ENCODE measurements around the gene CYBB. TPM values are rescaled to one million over a fixed set of nuclear protein-coding genes. Genes with fewer than 3 reads are reported as not detected.

CYBB gene
- total RNA-seq, 4 donors from 2014 or later: 2.6 to 5.8 (median 3.3) TPM

GRCh38 chrX:37752936-37753335 is 26.9 kb upstream of the CYBB start:
- H3K4me3 ChIP-seq (ENCODE audit: low read depth, poor library complexity, severe bottlenecking): no peak overlapping the region
- no peak for DNase-seq (ENCODE audit: low spot score in 2 of 2)
- TF ChIP-seq CTCF (IDR thresholded peaks at IDR 0.05) (no peak), POLR2A (IDR thresholded peaks at IDR 0.05) (no peak)
- intact Hi-C loops (cut with DNase I; ENCODE audit: low total_unique reads): no loop called here

- TF ChIP-seq POLR2A (IDR thresholded peaks at IDR 0.05) (no peak), CTCF (IDR thresholded peaks at IDR 0.05) (no peak)
- intact Hi-C loops (cut with DNase I; ENCODE audit: low total_unique reads): no loop called here
- H3K4me3 ChIP-seq (ENCODE audit: low read depth, poor library complexity, severe bottlenecking): no peak overlapping the region
- no peak for DNase-seq (ENCODE audit: low spot score in 2 of 2)
- WGBS, 2 donors: 83 to 90% methylated on average over 2 of the region's 2 CpGs
These were observed 26.5 kb upstream of the CYBB start for GRCh38 chrX:37753384-37753783.

GRCh38 chrX:37754516-37754915 is 25.3 kb upstream of the CYBB start:
- intact Hi-C loops (cut with DNase I; ENCODE audit: low total_unique reads): no loop called here
- TF ChIP-seq POLR2A (IDR thresholded peaks at IDR 0.05) (no peak), CTCF (IDR thresholded peaks at IDR 0.05) (no peak)
- DNase-seq (ENCODE audit: low spot score in 2 of 2): no peak
- 69 to 89% methylated on average over 2 of the region's 2 CpGs for WGBS, 2 donors
- H3K4me3 ChIP-seq (ENCODE audit: low read depth, poor library complexity, severe bottlenecking): no peak overlapping the region

GRCh38 chrX:37755025-37755424 is 24.8 kb upstream of the CYBB start:
- no peak overlapping the region for H3K4me3 ChIP-seq (ENCODE audit: low read depth, poor library complexity, severe bottlenecking)
- intact Hi-C loops (cut with DNase I; ENCODE audit: low total_unique reads): no loop called here
- no peak for DNase-seq (ENCODE audit: low spot score in 2 of 2)
- no peak for TF ChIP-seq CTCF (IDR thresholded peaks at IDR 0.05)
- no peak for TF ChIP-seq POLR2A (IDR thresholded peaks at IDR 0.05)

GRCh38 chrX:37757082-37757481 is 22.8 kb upstream of the CYBB start:
- TF ChIP-seq CTCF (IDR thresholded peaks at IDR 0.05): no peak
- no peak for TF ChIP-seq POLR2A (IDR thresholded peaks at IDR 0.05)
- H3K4me3 ChIP-seq (ENCODE audit: low read depth, poor library complexity, severe bottlenecking): no peak overlapping the region
- DNase-seq (ENCODE audit: low spot score in 2 of 2): no peak
- intact Hi-C loops (cut with DNase I; ENCODE audit: low total_unique reads): no loop called here

GRCh38 chrX:37759351-37759750 is 20.5 kb upstream of the CYBB start:
- WGBS, 2 donors: 71 to 84% methylated on average over 1 of the region's 1 CpG
- intact Hi-C loops (cut with DNase I; ENCODE audit: low total_unique reads): no loop called here
- no peak for DNase-seq (ENCODE audit: low spot score in 2 of 2)
- TF ChIP-seq POLR2A (IDR thresholded peaks at IDR 0.05) (no peak), CTCF (IDR thresholded peaks at IDR 0.05) (no peak)
- no peak overlapping the region for H3K4me3 ChIP-seq (ENCODE audit: low read depth, poor library complexity, severe bottlenecking)

All from lower leg skin (tissue), 4 donors.